HFF-Myc (cell line): ENCODE measurements around the gene MFAP3L.

Experiments
- DNase-seq: peaks from one replicate; pipeline ENCODE4 v3.0.0-alpha.2; 2011; ENCODE audit warnings: low read depth; ENCODE audit errors: extremely low read depth
- H3K4me3 ChIP-seq: replicated peaks from 2 replicates; pipeline ENCODE4 v1.5.1; 2011; ENCODE audit warnings: low read depth, mild to moderate bottlenecking, control low read depth, low read length
- TF ChIP-seq, protein P1 (sequence below): IDR thresholded peaks from 2 replicates; pipeline ENCODE4 v1.5.1; 2012; ENCODE audit warnings: mild to moderate bottlenecking, low read depth, low read length, control low read depth; ENCODE audit errors: missing control alignments

MFAP3L gene

GRCh38 chr4:170026253-170027021, at the start of gene MFAP3L:
Gene MFAP3L, minus strand, starts transcription at chr4:170026395. Its CDS starts 20,518 bp downstream, at chr4:170005877.
- TF ChIP-seq, protein P1, sequence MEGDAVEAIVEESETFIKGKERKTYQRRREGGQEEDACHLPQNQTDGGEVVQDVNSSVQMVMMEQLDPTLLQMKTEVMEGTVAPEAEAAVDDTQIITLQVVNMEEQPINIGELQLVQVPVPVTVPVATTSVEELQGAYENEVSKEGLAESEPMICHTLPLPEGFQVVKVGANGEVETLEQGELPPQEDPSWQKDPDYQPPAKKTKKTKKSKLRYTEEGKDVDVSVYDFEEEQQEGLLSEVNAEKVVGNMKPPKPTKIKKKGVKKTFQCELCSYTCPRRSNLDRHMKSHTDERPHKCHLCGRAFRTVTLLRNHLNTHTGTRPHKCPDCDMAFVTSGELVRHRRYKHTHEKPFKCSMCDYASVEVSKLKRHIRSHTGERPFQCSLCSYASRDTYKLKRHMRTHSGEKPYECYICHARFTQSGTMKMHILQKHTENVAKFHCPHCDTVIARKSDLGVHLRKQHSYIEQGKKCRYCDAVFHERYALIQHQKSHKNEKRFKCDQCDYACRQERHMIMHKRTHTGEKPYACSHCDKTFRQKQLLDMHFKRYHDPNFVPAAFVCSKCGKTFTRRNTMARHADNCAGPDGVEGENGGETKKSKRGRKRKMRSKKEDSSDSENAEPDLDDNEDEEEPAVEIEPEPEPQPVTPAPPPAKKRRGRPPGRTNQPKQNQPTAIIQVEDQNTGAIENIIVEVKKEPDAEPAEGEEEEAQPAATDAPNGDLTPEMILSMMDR: no peak
- peak within 1 kb of the TSS; percentile 60 for H3K4me3 ChIP-seq
- DNase-seq: peak; percentile 16

DNA sequence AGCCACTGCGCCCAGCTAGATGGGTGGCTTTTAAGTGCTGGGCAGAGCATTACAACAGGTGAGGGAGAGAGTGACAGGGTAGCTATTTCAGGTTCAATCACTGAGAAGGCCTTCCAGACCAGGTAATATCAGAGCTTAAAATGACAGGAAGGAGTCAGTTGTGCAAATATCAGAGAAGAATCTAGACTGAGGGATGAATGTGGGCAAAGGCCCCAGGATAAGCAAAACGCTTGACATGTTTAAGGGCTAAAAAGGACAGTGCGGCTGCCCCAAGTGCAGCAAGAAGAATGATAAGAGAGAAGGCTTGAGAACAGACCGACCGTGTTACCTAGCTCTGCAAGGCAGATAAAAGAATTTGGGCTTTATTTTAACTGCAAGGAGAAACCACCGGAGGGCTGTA, 45.0 kb upstream of the MFAP3L start:
- TF ChIP-seq, protein P1: no peak

GRCh38 chr4:170068438-170069128, 42.4 kb upstream of the MFAP3L start:
- no peak for DNase-seq
- TF ChIP-seq, protein P1: no peak
- H3K4me3 ChIP-seq: no peak overlapping the region

More for the DNA sequence above, 45.0 kb upstream of the MFAP3L start:
- no peak overlapping the region for H3K4me3 ChIP-seq
- DNase-seq: no peak

DNA sequence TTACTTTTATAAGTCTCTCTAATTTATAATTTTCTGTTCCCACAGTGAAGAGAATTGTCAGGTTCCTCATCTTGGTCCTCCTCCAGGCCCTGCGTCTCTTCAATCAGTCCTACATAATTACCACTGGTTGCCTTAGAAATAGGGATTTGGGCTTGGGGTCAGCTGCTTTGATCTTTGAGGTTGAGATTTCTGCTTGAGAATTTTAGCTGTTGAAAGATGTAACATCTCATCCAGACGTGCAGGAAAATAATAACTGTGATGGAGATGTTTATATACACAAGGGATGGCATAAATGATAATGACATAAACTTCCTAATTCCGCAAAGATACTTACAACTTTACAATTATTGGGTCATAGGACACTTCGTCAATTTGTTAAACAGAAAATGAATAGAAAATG, 33.2 kb upstream of the MFAP3L start:
- TF ChIP-seq, protein P1: no peak
- H3K4me3 ChIP-seq: no peak overlapping the region
- no peak for DNase-seq

- no peak for DNase-seq
- TF ChIP-seq, protein P1: no peak
- H3K4me3 ChIP-seq: no peak overlapping the region
Measured at GRCh38 chr4:170058826-170059225, 32.6 kb upstream of the MFAP3L start.

DNA sequence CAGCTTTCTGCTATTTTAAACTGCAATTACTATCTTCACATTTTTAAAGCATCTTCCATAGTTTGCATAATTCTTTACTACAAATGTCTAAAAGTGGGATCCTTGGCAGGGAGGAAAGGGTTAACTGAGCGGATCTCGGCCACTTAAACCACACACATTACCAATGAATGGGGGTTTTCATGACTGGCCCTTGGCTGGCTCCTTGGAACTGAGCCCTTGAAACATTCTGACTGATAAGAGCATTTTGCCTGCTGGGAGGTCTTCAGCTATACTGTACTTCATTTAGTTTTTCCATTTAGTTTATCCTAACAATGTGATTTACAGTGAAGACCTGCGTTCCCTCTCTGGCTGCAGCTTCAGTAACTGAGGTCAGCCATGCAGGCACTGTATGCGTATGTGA, 31.7 kb upstream of the MFAP3L start:
- TF ChIP-seq, protein P1: no peak
- H3K4me3 ChIP-seq: no peak overlapping the region

DNA sequence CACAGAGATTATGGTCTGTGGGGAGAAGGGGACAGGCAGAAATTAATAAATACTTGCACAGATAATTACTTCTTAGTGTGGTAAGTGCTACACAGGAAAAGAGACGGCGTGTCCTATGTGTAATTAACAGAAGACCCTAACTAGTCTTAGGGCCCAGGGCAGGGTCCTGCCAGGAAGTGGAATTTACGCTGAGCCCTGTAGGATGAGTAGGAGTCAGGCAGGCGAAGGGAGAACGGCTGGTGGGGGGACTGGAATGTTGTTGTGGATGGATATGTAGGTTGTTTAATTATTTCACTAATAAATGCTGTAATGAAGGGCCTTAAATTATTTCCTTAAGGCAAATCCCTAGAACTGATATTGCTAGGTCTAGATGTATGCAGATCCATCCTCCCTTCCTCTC, 26.7 kb upstream of the MFAP3L start:
- TF ChIP-seq, protein P1: no peak
- DNase-seq: no peak
- H3K4me3 ChIP-seq: no peak overlapping the region

More for the DNA sequence above, 31.7 kb upstream of the MFAP3L start:
- no peak for DNase-seq
